Measurements from ENCODE around the gene SMOC2. TPM values are rescaled to one million over a fixed set of nuclear protein-coding genes. Genes with fewer than 3 reads are reported as not detected.
"Not testable (repeated sequence)": the region's sequence is repeated elsewhere in the genome, so short reads cannot be mapped to it uniquely, and the experiment has no call there.

Gene SMOC2
- total RNA-seq, 1 experiment from 2014 or later: 2.1 TPM

DNA sequence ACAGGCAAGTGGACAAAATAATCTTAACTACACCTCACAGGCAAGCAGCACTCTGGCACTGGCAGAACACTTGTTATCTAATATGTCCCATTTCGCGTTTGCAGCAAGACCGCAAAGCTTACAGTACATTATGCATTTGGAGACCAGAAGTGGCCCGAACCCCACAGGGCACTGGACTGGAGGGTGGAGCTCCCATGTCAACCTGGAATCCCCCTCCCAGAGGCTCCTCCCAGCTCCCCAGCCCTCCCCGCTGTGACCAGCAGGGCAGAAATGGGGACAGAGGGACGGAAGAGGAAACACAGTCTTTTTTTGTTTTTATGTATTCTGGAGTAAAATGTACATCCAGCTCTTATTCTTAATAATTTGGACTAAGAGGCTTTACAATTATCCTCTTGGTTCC, 263.7 kb downstream of the SMOC2 start:
- no peak overlapping the region for H2BK12ac ChIP-seq (ENCODE audit: insufficient read length, low read depth, low read length)

DNA sequence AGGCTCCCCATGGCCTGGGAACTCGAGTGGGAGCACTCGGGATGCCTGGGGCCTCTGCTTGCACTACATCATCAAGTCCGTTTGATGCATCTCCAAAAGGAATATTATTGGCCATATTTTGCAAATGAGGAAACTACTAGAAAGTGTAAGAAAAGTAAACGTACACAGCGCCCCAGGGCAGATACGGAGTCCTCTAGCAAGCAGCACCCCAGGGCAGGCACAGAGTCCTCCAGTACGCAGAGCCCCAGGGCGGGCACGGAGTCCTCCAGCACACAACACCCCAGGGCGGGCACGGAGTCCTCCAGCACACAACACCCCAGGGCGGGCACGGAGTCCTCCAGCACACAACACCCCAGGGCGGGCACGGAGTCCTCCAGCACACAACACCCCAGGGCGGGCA, 264.3 kb downstream of the SMOC2 start:
- Mint-ChIP-seq H3K9me3 (peaks cover 0 to 11% of the 10 kb centered on the region in 2 experiments; a peak in 3 of 5 replicates), H3K4me1 (peaks cover 3 to 17% of the 10 kb centered on the region in 2 experiments; a peak in 3 of 4 replicates)
- not testable (repeated sequence) for H3K4ac ChIP-seq (ENCODE audit: low read depth, low read length); H3K27me3 ChIP-seq (ENCODE audit: insufficient read depth, low read length); H3K79me1 ChIP-seq (ENCODE audit: insufficient read depth, low read depth, low read length, poor library complexity, severe bottlenecking); H3K4me1 ChIP-seq (ENCODE audit: insufficient read depth, low read length); H4K8ac ChIP-seq (replicated peaks; ENCODE audit: insufficient read length, low read depth, low read length); H3K14ac ChIP-seq (ENCODE audit: insufficient read depth, low read length); H2AFZ ChIP-seq (ENCODE audit: low read length); H3K4me2 ChIP-seq (ENCODE audit: insufficient read depth, insufficient read length, low read length); H2BK20ac ChIP-seq (ENCODE audit: low read depth, low read length, poor library complexity, severe bottlenecking); H3K23ac ChIP-seq (ENCODE audit: insufficient read length, low read depth, low read length); H3K56ac ChIP-seq (ENCODE audit: insufficient read length, low read depth, low read length); H3K9me3 ChIP-seq (ENCODE audit: control insufficient read depth, low read depth, low read length); H3K79me2 ChIP-seq (ENCODE audit: insufficient read depth, low read length); H4K20me1 ChIP-seq (ENCODE audit: control insufficient read depth, insufficient read depth, insufficient read length); H2AK5ac ChIP-seq (ENCODE audit: insufficient read length, low read length); H3K27ac ChIP-seq (ENCODE audit: insufficient read length, low read depth, low read length); H3K4me3 Mint-ChIP-seq; H4K5ac ChIP-seq (ENCODE audit: insufficient read length, low read depth, low read length); H4K91ac ChIP-seq (ENCODE audit: insufficient read length, low read depth, low read length); DNase-seq; H2BK120ac ChIP-seq (ENCODE audit: low read depth, low read length, poor library complexity, severe bottlenecking); H2BK15ac ChIP-seq (ENCODE audit: low read depth, low read length); H3T11ph ChIP-seq (ENCODE audit: low read length); H3K27me3 Mint-ChIP-seq (ENCODE audit: low read depth); H3K36me3 Mint-ChIP-seq (ENCODE audit: insufficient read depth in 1 of 3, low read depth in 3 of 3); H3K27ac Mint-ChIP-seq; H3K23me2 ChIP-seq (ENCODE audit: insufficient read length, low read depth, low read length, poor library complexity, severe bottlenecking); H3K18ac ChIP-seq (ENCODE audit: insufficient read length, low read depth, low read length); H2BK12ac ChIP-seq (ENCODE audit: insufficient read length, low read depth, low read length); H2BK5ac ChIP-seq (ENCODE audit: insufficient read length, low read length); H3K9ac ChIP-seq (ENCODE audit: extremely low read depth, insufficient read length, low read length)
- no CpG with 5 or more reads among the region's 16 CpGs for WGBS (ENCODE audit: extremely low coverage, insufficient read length, low lambda C conversion rate)

More for the DNA sequence above, 263.7 kb downstream of the SMOC2 start:
- peaks cover 2% of the 10 kb centered on the region for H3K27me3 Mint-ChIP-seq (ENCODE audit: low read depth)
- Histone ChIP-seq H3K27me3 (ENCODE audit: insufficient read depth, low read length) (no peaks in the 10 kb centered on the region), H2BK120ac (ENCODE audit: low read depth, low read length, poor library complexity, severe bottlenecking) (no peak overlapping the region), H3T11ph (ENCODE audit: low read length) (no peak overlapping the region), H3K4me2 (ENCODE audit: insufficient read depth, insufficient read length, low read length) (no peak overlapping the region), H2BK20ac (ENCODE audit: low read depth, low read length, poor library complexity, severe bottlenecking) (no peak overlapping the region), H4K20me1 (ENCODE audit: control insufficient read depth, insufficient read depth, insufficient read length) (no peaks in the 10 kb centered on the region), H3K23me2 (ENCODE audit: insufficient read length, low read depth, low read length, poor library complexity, severe bottlenecking) (no peaks in the 10 kb centered on the region), H3K14ac (ENCODE audit: insufficient read depth, low read length) (no peak overlapping the region), H2BK15ac (ENCODE audit: low read depth, low read length) (no peak overlapping the region), H4K5ac (ENCODE audit: insufficient read length, low read depth, low read length) (no peak overlapping the region), H3K18ac (ENCODE audit: insufficient read length, low read depth, low read length) (no peak overlapping the region), H2AK5ac (ENCODE audit: insufficient read length, low read length) (no peak overlapping the region), H4K8ac (replicated peaks; ENCODE audit: insufficient read length, low read depth, low read length) (no peak overlapping the region), H3K56ac (ENCODE audit: insufficient read length, low read depth, low read length) (no peak overlapping the region), H3K4me1 (ENCODE audit: insufficient read depth, low read length) (no peaks in the 10 kb centered on the region), H3K4ac (ENCODE audit: low read depth, low read length) (no peak overlapping the region), H3K9me3 (ENCODE audit: control insufficient read depth, low read depth, low read length) (no peaks in the 10 kb centered on the region), H3K27ac (ENCODE audit: insufficient read length, low read depth, low read length) (no peak overlapping the region), H3K79me2 (ENCODE audit: insufficient read depth, low read length) (no peaks in the 10 kb centered on the region), H2BK5ac (ENCODE audit: insufficient read length, low read length) (no peak overlapping the region), H4K91ac (ENCODE audit: insufficient read length, low read depth, low read length) (no peak overlapping the region), H2AFZ (ENCODE audit: low read length) (no peak overlapping the region), H3K79me1 (ENCODE audit: insufficient read depth, low read depth, low read length, poor library complexity, severe bottlenecking) (no peaks in the 10 kb centered on the region), H3K23ac (ENCODE audit: insufficient read length, low read depth, low read length) (no peak overlapping the region), H3K9ac (ENCODE audit: extremely low read depth, insufficient read length, low read length) (no peak overlapping the region)
- H3K4me1 Mint-ChIP-seq: peaks cover 3 to 17% of the 10 kb centered on the region in 2 experiments; a peak in 3 of 4 replicates
- H3K9me3 Mint-ChIP-seq: peaks cover 0 to 11% of the 10 kb centered on the region in 2 experiments; a peak in 3 of 5 replicates
- TF ChIP-seq, protein P1, sequence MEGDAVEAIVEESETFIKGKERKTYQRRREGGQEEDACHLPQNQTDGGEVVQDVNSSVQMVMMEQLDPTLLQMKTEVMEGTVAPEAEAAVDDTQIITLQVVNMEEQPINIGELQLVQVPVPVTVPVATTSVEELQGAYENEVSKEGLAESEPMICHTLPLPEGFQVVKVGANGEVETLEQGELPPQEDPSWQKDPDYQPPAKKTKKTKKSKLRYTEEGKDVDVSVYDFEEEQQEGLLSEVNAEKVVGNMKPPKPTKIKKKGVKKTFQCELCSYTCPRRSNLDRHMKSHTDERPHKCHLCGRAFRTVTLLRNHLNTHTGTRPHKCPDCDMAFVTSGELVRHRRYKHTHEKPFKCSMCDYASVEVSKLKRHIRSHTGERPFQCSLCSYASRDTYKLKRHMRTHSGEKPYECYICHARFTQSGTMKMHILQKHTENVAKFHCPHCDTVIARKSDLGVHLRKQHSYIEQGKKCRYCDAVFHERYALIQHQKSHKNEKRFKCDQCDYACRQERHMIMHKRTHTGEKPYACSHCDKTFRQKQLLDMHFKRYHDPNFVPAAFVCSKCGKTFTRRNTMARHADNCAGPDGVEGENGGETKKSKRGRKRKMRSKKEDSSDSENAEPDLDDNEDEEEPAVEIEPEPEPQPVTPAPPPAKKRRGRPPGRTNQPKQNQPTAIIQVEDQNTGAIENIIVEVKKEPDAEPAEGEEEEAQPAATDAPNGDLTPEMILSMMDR (conservative IDR thresholded peaks at IDR 0.05): no peak
- DNase-seq: no peak
- WGBS (ENCODE audit: extremely low coverage, insufficient read length, low lambda C conversion rate): no CpG with 5 or more reads among the region's 6 CpGs
- H3K36me3 Mint-ChIP-seq (ENCODE audit: insufficient read depth in 1 of 3, low read depth in 3 of 3): peaks cover 0 to 6% (median 4%) of the 10 kb centered on the region in 3 experiments; a peak in 3 of 7 replicates
- H3K4me3 Mint-ChIP-seq: no peak overlapping the region
- H3K27ac Mint-ChIP-seq: 0 out of 7 replicates have a peak overlapping the region, but pooled peaks of 1 of the 3 experiments have one; percentile 55
